CD14-positive monocyte (primary cell): ENCODE results near the gene WDR35. TPM values are rescaled to one million over a fixed set of nuclear protein-coding genes. Genes with fewer than 3 reads are reported as not detected.

Source experiments
- DNase-seq, 3 donors: peaks; one replicate each; pipeline ENCODE4 v3.0.0-alpha.2; 2011 to 2022
- H2AFZ ChIP-seq: 2 replicates; pipeline ENCODE4 v1.6.0; 2012; ENCODE audit warnings: mild to moderate bottlenecking, low read depth, low read length, inconsistent platforms; ENCODE audit not compliant: insufficient read depth, poor library complexity, severe bottlenecking
- H3K27ac ChIP-seq, 2 donors: 1 replicate in 1 of 2; 2 replicates in 1 of 2; pipeline ENCODE4 v1.5.1; 2012 to 2013; ENCODE audit warnings: low read length in 2 of 2, control low read depth in 1 of 2, inconsistent platforms in 1 of 2, low read depth in 1 of 2, mild to moderate bottlenecking in 1 of 2
- H3K27me3 ChIP-seq, 2 donors: one replicate each; pipeline versions ENCODE4 v1.6.0 to v1.6.1; 2011 to 2013; ENCODE audit warnings: low read length in 2 of 2; ENCODE audit not compliant: control insufficient read depth in 2 of 2, insufficient read depth in 2 of 2
- H3K36me3 ChIP-seq, 2 donors: replicated peaks in 1 of 2; 1 replicate in 1 of 2; 2 replicates in 1 of 2; pipeline versions ENCODE4 v1.5.1 to v1.6.1; 2012 to 2013; ENCODE audit warnings: low read length in 2 of 2, control low read depth in 1 of 2, inconsistent platforms in 1 of 2, mild to moderate bottlenecking in 1 of 2; ENCODE audit not compliant: insufficient read depth in 2 of 2, control insufficient read depth in 1 of 2
- H3K4me1 ChIP-seq, 2 donors: 1 replicate in 1 of 2; 2 replicates in 1 of 2; pipeline versions ENCODE4 v1.5.1 to v1.6.1; 2012 to 2013; ENCODE audit warnings: low read length in 2 of 2, control low read depth in 1 of 2, inconsistent platforms in 1 of 2, mild to moderate bottlenecking in 1 of 2, moderate library complexity in 1 of 2; ENCODE audit not compliant: insufficient read depth in 2 of 2, control insufficient read depth in 1 of 2
- H3K4me2 ChIP-seq: replicated peaks from 2 replicates; pipeline ENCODE3; 2012; ENCODE audit warnings: low read length, moderate library complexity, mild to moderate bottlenecking; ENCODE audit not compliant: poor library complexity, severe bottlenecking; ENCODE audit errors: extremely low read depth
- H3K4me3 ChIP-seq, 3 experiments: fragments of 200-600 bp in 1 of 3; sonication (generic) in 1 of 3; replicated peaks in 1 of 3; 1 replicate in 2 of 3; 2 replicates in 1 of 3; pipeline ENCODE4 v1.5.1; 2011 to 2013; ENCODE audit warnings: low read length in 3 of 3, mild to moderate bottlenecking in 3 of 3, control low read depth in 2 of 3, low read depth in 2 of 3, inconsistent platforms in 1 of 3, moderate library complexity in 1 of 3
- H3K79me2 ChIP-seq: 2 replicates; pipeline ENCODE4 v1.6.0; 2012; ENCODE audit warnings: mild to moderate bottlenecking, control low read depth, inconsistent platforms, low read length, moderate library complexity; ENCODE audit not compliant: insufficient read depth
- H3K9ac ChIP-seq: 2 replicates; pipeline ENCODE4 v1.6.0; 2017; ENCODE audit warnings: low read length, mild to moderate bottlenecking; ENCODE audit not compliant: insufficient read depth, poor library complexity, severe bottlenecking
- H3K9me3 ChIP-seq, 2 donors: replicated peaks in 1 of 2; 1 replicate in 1 of 2; 2 replicates in 1 of 2; pipeline versions ENCODE4 v1.5.1 to v1.6.1; 2012 to 2013; ENCODE audit warnings: low read length in 2 of 2, control low read depth in 1 of 2; ENCODE audit not compliant: control insufficient read depth in 1 of 2, insufficient read depth in 1 of 2
- H4K20me1 ChIP-seq: 2 replicates; pipeline ENCODE4 v1.6.0; 2012; ENCODE audit warnings: mild to moderate bottlenecking, low read length, control low read depth, moderate library complexity; ENCODE audit not compliant: insufficient read depth
- H3K27ac Mint-ChIP-seq, 7 donors: one replicate each; pipeline ENCODE4 v1.8.0; 2020; ENCODE audit warnings: mild to moderate bottlenecking in 7 of 7, mixed read lengths in 7 of 7, moderate library complexity in 6 of 7, inconsistent platforms in 2 of 7
- H3K27me3 Mint-ChIP-seq, 3 donors: one replicate each; pipeline ENCODE4 v1.8.0; 2021 to 2022; ENCODE audit warnings: low read depth in 3 of 3, mild to moderate bottlenecking in 3 of 3, mixed read lengths in 3 of 3, moderate library complexity in 3 of 3, inconsistent platforms in 1 of 3
- H3K36me3 Mint-ChIP-seq, 2 donors: one replicate each; pipeline ENCODE4 v1.8.0; 2020; ENCODE audit warnings: mixed read lengths in 2 of 2, inconsistent platforms in 1 of 2, mild to moderate bottlenecking in 1 of 2
- H3K4me1 Mint-ChIP-seq: one replicate; pipeline ENCODE4 v1.8.0; 2020; ENCODE audit warnings: mild to moderate bottlenecking, mixed read lengths
- H3K4me3 Mint-ChIP-seq, 2 donors: one replicate each; pipeline ENCODE4 v1.8.0; 2020; ENCODE audit warnings: mild to moderate bottlenecking in 2 of 2, mixed read lengths in 2 of 2, moderate library complexity in 1 of 2
- H3K9me3 Mint-ChIP-seq, 7 donors: one replicate each; pipeline ENCODE4 v1.8.0; 2020 to 2022; ENCODE audit warnings: mixed read lengths in 7 of 7, mild to moderate bottlenecking in 6 of 7, moderate library complexity in 6 of 7, inconsistent platforms in 2 of 7
- WGBS: methylation state at CpG from one replicate; pipeline ENCODE4 v1.1.5; 2013; ENCODE audit warnings: missing lambda C conversion rate; ENCODE audit not compliant: insufficient coverage; 5-methylcytosine and 5-hydroxymethylcytosine counted together
- intact Hi-C, 2 donors: fragments of 100-400 bp; cut with micrococcal nuclease; formaldehyde crosslinking; loops; one replicate each; pipeline versions ENCODE4 v1.15.0 to v1.15.1; 2023
- polyA plus RNA-seq, 3 donors: library from polyadenylated mRNA; depleted of rRNA in 1 of 3; unstranded in 2 of 3; stranded (reverse) in 1 of 3; fragments of 300-500 nt in 2 of 3; fragments of >200 nt in 1 of 3; fragmentation: Illumina TruSeq in 2 of 3; gene quantifications; 1 replicate in 2 of 3; 2 replicates in 1 of 3; pipeline ENCODE4 v1.2.3, GENCODE V29; 2012 to 2021
- TF ChIP-seq, protein P1 (sequence below): fragments of 200-600 bp; IDR thresholded peaks from one replicate; pipeline ENCODE4 v1.8.0; 2022; ENCODE audit warnings: antibody characterized with exemption, mild to moderate bottlenecking

Gene WDR35
- polyA plus RNA-seq, 3 donors = 0.28 to 1.0 (median 0.67) TPM

DNA sequence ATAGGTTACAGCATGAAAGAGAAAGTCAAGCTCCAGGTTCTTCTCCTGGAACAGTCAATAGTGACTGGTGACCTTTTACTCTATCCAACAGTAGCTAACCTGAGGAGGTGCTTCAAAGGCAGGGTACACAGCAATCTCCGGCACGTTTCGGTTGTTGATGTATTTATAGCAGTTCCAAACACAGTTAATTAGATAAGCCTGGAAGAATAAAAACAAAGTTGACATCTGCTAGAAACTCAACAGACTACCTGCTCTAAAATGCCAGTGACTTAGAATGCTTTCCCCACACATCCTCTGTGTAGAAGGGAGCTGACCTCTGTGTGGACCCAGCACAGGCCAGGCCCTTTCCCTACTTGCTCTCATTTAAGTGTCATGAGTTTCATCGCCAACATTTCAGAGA, 44.3 kb upstream of the WDR35 start:
- intact Hi-C loops = no loop called here
- Histone ChIP-seq H3K9me3 (no peaks in the 10 kb centered on the region), H3K9ac (no peak overlapping the region), H3K4me2 (no peak overlapping the region), H3K36me3 (peaks cover 93 to 100% of the 10 kb centered on the region in 2 donors), H3K79me2 (peaks cover 39% of the 10 kb centered on the region), H3K4me1 (no peaks in the 10 kb centered on the region), H4K20me1 (peaks cover 100% of the 10 kb centered on the region), H3K4me3 (no peak overlapping the region), H3K27me3 (no peaks in the 10 kb centered on the region), H3K27ac (no peak overlapping the region), H2AFZ (no peak overlapping the region)
- Mint-ChIP-seq H3K4me1 (peaks cover 9% of the 10 kb centered on the region), H3K27ac (no peak overlapping the region), H3K4me3 (no peak overlapping the region), H3K9me3 (peaks cover 0 to 7% (median 5%) of the 10 kb centered on the region in 7 donors), H3K36me3 (peaks cover 94 to 100% of the 10 kb centered on the region in 2 donors), H3K27me3 (peaks cover 0 to 1% (median 0%) of the 10 kb centered on the region in 3 donors)
- no peak for DNase-seq
- 83% methylated on average over 1 of the region's 4 CpGs for WGBS
- TF ChIP-seq, protein P1, sequence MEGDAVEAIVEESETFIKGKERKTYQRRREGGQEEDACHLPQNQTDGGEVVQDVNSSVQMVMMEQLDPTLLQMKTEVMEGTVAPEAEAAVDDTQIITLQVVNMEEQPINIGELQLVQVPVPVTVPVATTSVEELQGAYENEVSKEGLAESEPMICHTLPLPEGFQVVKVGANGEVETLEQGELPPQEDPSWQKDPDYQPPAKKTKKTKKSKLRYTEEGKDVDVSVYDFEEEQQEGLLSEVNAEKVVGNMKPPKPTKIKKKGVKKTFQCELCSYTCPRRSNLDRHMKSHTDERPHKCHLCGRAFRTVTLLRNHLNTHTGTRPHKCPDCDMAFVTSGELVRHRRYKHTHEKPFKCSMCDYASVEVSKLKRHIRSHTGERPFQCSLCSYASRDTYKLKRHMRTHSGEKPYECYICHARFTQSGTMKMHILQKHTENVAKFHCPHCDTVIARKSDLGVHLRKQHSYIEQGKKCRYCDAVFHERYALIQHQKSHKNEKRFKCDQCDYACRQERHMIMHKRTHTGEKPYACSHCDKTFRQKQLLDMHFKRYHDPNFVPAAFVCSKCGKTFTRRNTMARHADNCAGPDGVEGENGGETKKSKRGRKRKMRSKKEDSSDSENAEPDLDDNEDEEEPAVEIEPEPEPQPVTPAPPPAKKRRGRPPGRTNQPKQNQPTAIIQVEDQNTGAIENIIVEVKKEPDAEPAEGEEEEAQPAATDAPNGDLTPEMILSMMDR = no peak

DNA sequence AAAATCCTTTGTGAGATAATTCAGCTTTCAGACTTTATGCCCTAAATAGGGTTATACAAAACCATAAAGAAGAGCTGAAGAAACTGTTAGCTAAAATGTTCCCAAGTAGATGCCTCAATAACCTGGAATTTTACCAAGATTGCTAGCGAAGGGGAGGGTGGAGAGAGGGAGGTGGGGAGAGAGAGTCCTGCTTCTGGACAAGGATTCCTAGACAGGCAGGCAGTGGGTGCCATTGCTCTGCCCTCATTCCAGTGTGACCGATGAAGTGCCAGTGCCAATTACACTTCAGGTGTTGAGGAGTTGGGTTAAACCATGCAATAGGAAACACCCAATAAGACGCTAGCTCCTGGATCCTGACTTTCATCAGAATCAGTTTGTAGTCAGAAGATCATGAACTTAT, 43.4 kb upstream of the WDR35 start:
- peaks cover 100% of the 10 kb centered on the region for H4K20me1 ChIP-seq
- peaks cover 9% of the 10 kb centered on the region for H3K4me1 Mint-ChIP-seq
- intact Hi-C loops = no loop called here
- peaks cover 95 to 100% of the 10 kb centered on the region in 2 donors for H3K36me3 Mint-ChIP-seq
- H3K27me3 ChIP-seq = no peaks in the 10 kb centered on the region
- H3K79me2 ChIP-seq = peaks cover 30% of the 10 kb centered on the region
- TF ChIP-seq, protein P1 = no peak
- H3K4me3 Mint-ChIP-seq = no peak overlapping the region
- DNase-seq = no peak
- H3K27ac ChIP-seq = peak overlapping the region in 1 of 2 donors; percentile 14
- no peaks in the 10 kb centered on the region for H3K4me1 ChIP-seq
- H3K9ac ChIP-seq = no peak overlapping the region
- no peak overlapping the region for H3K4me2 ChIP-seq
- peaks cover 0 to 12% (median 5%) of the 10 kb centered on the region in 7 donors for H3K9me3 Mint-ChIP-seq
- H2AFZ ChIP-seq = no peak overlapping the region
- peaks cover 91 to 100% of the 10 kb centered on the region in 2 donors for H3K36me3 ChIP-seq
- no peak overlapping the region for H3K27ac Mint-ChIP-seq
- H3K27me3 Mint-ChIP-seq = peaks cover 0 to 3% (median 0%) of the 10 kb centered on the region in 3 donors
- no peak overlapping the region for H3K4me3 ChIP-seq
- no CpG with 5 or more reads among the region's 3 CpGs for WGBS
- no peaks in the 10 kb centered on the region for H3K9me3 ChIP-seq
